Measurements from ENCODE around the gene PPFIA2. TPM values are rescaled to one million over a fixed set of nuclear protein-coding genes. Genes with fewer than 3 reads are reported as not detected.

PPFIA2 gene
- not detected in 5 replicates for total RNA-seq (2022; extraction: Qiagen RNA extraction)

GRCh38 chr12:81759190-81760051, at the start of gene PPFIA2:
Gene PPFIA2 (minus strand): TSS chr12:81759350.

Data from A549 treated with AZD2906 at 1 μM for 4 hours (cell line).